OCI-M1 (cell line): Measurements from ENCODE around the gene MAB21L4.

Source experiments
- DNase-seq: peaks from one replicate; lab custom pipeline; 2025; lab: John Stamatoyannopoulos, UW

The MAB21L4 gene

DNA sequence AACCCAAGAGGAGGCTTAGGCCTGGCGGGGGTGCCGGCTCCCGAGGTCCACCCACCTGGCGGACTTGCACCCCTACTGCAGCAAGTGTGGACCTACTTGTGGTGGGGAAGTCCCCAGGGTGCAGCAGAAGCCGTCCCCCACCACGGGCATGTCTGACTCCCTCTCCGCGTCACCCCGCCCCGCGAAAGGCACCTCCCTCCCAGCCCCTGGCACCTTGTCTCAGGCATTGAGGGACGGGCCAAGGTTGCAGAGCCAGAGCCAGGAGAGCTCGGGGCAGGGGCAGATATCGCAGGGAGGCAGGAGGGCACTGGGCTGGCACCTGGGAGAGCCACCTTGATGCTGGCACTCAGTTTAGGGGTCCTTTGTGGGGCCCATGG lies 29.2 kb upstream of the MAB21L4 start:
- no peak for DNase-seq

DNA sequence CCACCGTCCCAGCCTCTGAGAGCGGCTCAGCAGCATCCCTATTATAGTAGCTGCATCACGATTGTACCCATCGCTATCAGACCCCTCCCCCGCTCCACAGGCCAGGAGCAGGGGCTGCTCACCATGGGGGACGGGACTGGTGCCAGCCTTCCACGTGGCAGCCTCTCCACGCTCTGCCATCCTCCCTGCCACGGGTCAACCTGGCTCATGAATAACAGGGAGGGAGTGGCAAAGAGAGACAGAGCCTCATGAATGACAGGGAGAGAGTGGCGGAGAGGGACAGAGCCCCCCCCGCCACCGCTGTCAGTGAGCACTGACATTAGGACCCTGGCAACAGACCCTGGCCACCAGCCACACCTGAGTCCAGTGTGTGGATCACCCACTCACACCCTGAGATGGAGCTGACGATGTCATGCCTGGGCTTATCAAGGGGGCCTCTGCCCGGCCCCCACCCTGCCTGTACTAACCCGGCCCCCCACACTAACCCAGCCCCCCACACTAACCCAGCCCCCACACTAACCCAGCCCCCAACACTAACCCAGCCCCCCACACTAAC lies 27.1 kb upstream of the MAB21L4 start:
- DNase-seq, result no peak

DNA sequence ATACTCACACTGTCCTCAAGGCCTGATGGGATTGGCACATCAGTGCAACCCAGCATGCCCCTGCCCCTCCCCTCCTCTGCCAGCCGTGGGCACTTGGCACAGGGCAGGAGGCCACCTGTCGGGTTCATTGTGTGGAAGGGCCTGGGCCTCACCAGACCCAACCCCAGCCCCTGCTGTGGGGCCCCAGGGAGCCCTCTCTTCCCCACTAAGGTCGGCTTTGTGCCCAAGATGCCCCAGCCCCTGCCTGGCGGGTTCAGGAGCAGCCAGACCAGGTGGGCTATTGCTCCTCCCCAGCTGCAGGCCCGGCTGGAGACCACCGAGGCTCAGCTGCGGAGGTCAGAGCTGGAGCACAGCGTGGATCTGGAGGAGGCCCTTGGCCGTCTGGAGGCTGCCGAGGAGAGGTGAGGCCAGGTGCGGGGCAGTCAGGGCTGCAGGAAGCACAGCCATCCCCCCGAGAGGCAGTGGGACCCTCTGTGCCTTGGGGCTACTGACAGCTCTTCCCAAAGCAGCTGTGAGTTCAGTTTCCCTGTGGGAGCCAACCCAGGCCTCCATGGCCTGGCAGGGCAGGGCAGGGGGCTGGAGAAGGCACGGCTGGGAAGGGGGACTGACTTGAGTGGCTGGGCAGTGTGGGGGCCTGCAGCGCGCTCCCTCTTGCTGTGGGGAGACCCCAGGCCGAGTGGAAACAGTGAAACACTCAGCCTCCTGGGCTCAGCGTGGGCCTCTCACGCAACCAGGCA lies 26.5 kb upstream of the MAB21L4 start:
- DNase-seq, result no peak

DNA sequence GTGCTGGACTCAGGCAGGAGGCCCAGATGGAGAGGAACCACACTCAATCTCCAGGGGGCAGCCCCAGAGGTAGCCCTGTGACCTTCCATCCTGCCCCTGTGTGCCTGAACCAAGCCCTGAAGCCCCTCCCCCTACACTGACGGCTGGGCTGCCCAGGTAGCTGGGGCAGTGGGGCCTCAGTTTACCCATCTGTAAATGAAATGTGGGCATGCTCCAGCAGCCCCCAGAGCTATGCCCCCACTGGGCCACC lies 26.0 kb upstream of the MAB21L4 start:
- no peak for DNase-seq

DNA sequence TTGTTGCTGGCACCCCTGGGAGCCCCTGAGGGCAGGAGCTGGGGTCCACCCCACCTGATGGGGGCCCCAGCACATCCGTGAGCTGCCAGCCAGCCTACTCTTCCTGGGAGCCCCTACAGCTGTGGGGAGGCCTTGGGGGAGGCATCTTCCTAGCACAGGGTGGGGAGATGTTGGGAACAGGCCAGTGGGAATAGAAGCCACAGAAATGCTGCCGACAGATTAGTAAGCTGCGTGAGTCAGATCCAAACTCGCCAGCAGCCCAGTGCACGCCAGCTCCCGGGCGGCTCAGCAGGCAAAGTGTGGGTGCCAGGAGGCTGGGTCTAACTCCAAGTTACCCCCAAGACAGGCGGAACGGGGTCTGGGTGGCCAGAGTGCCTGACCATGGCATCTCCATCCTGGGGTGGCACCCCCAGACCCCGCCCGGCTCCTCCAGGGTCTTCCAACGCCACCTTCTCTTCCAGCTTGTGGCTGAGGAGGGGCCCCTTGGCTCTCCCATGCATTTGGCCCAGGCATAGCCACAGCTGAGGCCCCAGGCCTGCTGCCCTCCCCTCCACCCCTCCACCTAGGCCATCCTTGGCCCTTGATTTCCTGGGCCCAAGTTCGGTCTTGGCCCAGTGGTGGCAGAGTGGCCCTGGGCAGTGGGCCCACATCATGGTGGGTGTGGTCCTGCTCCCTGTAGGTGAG lies 25.5 kb upstream of the MAB21L4 start:
- no peak for DNase-seq

DNA sequence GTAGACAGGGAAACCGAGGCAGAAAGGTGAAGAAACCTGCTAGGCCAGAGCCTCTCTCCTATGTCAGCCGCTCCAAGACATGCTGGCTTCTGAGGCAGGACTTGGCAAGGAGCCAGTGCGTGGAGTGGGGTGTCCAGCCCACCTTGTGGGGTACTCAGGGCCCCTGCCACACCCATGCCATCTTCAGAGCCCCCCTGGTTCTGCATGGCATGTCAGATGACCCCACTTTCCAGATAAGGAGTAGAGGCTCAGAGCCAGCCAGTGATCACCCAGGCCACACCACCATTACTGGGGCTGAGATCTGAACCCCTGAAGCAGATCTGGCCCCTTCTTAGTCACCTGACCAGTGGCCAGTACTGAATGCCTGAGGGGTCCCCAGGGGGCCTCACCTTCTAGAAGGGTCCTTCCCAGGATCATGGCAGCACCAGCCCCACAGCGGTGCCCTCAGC lies 24.9 kb upstream of the MAB21L4 start:
- no peak for DNase-seq

DNA sequence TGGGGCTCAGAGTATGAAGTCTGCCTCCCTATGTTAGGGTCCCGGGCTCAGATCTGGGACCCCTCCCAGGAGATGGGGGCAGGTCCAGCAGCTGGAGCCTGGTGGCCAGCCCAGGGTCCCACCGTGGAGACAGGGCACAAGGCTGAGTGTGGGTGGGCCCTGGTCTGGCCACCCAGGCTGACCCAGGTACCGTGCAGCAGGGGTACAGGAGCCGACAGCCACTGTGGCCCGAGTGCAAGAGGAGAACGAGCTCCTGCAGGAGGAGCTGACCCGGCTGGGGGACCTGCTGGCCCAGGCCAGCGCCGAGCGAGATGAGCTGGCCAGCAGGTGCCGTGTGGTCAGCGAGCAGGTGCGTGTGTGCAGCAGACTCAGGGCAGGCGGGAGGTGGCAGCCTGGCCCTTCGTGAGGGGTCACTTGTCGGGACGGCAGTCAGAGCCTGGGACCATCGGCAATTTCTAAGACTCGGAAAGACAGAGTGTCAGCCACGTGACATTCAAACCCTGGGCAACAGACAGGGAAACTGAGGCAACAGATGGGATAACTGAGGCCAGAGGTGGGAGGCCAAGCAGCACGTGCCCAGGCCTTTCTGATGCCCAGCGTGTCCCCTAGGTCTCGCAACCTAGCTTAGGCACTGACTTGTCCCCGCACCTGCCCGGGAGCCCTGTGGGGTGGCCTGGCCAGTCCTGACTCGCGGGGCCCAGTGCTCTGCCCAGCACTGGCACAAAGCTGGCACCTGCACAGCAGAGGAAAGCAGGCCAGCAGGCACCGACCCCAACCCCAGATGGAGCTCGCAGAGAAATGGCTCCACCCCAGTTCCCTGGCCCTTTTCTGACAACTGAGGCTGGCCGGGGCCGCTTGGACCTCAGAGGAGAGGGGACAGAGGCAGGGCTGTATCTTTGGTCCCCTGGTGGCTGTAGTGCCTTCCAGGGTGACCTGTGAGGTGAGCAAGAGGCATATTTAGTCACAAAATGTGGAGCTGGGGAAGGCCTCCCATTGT lies 24.1 kb upstream of the MAB21L4 start:
- no peak for DNase-seq

DNA sequence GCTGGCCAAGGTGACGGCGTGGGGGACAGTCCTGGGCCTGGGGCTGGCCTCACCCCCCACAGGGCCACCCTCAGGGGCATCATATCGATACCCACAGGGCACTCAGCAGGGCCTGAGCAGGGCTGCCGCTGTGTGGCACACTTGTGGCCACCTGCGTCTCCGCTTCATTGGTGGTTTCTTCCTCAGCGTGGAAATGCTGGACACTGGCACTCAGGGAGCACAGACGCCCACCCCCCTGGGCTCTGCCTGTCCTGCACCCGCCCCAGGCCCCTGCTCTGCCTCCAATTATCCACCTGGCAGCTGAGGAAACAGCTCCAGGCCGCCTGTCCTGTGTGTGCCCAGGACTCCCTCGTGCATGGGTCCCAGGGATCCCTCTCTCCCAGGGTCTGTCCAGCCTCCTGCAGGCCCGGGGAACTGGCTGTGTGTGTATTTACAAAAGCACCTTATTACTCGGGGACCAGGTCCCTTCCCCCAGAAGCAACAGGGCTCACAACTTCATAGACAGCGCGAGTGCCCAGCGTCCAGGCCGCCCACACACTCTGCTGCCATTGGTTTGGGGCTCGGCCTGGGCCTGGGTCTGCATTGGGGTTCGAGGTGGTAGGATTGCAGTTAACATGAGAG lies 23.3 kb upstream of the MAB21L4 start:
- no peak for DNase-seq

DNA sequence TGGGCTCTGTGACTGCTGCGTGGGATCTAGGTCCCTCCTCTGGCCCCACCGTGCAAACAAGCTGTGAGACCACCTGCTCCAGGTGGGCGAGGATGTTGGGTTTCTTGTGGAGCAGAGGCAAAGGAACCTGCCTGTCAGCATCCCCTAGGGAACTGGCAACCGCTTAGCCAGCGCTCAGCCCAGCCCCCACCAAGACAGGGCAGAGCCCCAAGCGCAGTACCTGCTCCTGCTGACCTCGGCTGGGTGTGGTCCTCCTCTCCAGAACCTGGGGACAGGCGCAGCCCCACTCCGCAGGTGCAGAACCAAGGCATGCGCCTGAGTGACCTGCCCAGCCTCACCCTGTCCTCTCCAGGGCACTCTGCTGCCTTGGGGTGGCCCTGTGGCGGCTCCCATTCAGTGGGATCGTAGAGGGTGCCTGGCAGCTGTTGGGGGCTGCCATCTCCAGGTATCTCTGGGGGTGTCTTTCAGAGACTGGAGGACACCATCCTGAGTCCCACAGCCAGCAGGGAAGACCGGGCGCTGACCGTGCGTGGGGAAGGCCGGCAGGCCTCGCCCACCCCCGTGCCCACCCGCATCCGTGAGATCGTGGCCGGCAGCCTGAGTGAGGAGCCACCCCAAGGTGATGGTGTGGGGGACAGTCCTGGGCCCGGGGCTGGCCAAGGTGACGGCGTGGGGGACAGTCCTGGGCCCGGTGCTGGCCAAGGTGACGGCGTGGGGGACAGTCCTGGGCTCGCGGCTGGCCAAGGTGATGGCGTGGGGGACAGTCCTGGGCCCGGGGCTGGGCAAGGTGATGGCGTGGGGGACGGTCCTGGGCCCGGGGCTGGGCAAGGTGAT lies 22.5 kb upstream of the MAB21L4 start:
- DNase-seq, result no peak

DNA sequence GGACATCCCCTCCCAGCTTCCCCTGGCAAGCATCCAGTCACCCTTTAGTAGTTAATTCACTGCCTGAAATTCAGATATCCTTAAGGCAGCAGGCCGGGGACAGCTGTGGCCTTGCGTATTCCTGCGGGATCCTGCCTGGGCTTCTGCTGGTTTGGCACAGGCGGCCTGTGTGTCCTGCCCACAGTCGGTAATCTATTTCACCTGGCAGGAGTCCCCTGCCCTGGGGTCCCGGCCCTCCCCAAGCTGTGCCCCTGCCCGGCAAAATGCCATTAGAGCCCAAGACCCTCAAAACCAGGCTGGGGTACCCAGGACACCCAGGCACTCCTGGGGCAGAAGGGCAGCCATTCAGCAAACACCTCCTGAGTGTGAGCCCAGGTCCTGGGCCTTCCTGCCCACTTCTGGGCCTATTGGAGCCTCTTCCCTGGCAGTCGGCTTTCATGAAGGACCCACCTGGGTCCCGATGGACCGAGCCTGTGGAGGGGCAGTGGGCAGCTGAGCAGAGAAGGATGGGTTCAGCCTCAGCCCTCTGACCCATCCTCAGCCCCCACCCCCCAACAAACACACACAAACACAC lies 21.8 kb upstream of the MAB21L4 start:
- no peak for DNase-seq

DNA sequence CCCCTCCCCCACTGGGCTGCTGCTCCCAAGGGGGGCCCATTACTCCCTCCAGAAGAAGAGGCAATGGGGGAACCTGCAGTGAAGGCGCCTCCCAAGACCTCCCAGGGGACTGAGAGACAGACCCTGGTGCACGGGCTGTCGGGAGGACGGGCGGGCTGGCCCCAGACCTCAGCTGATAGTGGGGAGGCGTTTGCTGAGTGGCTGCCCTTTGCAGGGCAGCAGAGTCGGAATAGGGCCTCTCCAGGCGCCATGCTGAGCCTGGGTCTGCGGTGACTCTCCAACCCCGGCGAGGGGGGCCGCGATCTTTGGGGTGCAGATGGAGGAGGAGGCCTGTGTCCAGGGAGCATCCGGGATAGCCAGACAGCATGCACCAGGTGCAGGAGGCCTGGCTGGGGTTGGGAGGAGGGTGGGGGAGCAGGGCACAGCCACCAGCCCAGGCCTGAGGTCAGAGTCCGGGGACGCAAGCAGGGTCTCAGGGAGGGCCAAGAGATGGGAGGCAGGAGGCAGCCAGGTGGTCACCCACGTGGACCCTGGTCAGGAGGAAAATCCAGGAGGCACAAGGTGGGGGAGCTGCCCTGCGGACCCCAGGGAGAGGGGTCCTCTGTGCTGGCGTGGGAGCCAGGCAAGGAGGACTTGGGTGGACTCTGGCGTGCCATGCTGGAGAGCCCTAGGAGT lies 21.2 kb upstream of the MAB21L4 start:
- DNase-seq, result no peak

DNA sequence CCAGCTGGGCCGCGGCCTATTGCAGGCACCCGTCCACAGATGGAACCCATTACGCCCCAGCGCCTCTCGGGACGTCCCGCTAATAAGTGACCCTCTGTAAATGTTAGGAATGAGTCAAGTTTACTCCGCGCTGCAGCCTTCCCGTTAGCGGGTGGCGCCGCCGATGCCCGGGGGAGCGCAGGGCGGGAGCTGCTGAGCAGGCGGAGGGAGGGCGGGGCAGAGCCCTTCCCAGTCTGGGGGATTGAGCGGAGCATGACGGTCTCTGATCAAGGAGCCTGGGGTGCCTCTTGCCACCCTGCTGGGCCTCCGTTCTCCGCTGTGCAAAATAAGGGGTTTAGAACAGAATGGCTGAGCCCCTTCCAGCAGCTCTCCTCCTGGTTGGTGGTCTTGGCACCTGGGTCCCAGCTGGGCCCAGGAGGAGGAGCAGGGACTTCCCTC lies 20.6 kb upstream of the MAB21L4 start:
- DNase-seq, result no peak

DNA sequence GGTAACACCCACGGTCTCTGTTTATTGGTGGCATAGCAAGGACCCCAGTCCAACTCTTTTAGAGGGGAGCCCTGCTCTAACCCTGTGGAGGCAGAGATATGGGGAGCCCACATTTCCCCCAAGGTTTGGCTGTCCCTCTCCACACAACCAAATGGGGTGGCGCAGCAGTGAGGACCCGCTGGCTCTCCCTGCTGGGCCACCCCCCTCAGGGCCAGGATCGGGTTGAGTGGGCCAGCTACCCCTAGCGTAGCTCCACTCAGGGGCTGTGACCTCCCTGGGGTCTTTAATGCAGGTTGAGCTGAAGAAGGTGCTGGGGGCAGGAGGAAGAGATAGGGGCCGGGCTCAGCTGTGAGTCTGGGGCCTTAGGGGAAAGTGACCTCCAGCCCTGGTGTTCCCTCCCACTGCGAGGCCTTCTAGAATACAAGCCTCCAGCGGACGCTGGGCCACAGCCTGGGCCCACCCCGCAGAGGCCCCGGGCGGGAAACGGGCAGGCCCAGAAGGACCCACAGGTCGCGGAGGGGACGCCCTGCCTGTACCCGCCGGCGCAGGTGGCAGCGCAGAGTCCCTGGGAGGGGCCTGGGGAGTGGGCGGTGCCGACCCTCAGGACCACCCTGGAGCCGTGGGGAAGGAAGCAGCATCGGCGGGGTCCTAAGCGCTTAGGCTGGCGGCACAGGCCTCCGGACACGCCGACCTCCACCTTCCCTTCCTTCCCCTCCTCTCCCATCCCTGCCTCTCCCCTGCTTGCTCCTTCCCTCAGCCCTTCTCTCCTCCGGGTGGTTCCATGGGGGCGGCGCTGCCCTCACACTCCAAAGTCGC lies 19.8 kb upstream of the MAB21L4 start:
- no peak for DNase-seq

DNA sequence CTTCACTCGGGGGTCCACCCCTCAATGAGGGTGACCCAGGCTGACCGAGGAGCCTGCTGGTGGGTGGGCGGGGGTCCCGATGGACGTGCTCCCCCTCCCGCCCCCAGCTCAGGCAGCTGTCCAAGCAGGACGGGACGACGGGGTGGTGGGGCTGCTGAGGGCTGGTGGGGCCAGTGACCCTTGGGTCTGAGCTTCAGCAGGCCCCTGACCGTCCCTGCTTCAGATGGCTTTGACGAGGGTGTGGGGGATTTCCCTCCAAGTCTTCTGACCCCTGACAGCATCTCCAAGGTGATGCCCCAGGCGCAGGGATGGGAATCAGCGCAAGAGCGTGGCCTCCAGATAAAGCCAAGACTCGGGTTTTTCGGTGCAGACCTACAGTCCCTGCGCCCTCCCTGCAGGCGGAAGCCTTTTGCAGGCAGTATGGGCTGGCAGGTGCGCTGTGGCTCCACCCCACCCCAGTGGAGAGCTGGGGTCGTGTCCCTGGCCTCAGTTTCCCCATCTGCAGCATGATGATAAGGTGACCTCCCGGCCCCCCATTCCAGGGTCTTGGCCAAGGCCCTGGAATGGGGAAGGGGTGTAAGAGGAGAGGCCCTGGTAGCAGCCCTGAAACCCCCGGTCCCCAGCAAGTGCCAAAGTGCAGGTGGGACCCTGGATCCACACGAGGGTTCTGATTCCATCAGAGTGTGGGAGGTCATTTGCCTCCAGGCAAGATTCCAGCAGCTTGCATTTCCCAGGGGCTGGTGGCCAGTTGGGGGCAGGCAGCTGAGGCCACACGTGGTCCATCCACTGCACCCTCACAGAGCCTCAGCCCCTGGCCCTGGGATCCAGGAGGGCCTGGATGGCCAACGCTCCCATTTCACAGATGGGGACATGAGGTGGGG lies 18.9 kb upstream of the MAB21L4 start:
- DNase-seq, result no peak

DNA sequence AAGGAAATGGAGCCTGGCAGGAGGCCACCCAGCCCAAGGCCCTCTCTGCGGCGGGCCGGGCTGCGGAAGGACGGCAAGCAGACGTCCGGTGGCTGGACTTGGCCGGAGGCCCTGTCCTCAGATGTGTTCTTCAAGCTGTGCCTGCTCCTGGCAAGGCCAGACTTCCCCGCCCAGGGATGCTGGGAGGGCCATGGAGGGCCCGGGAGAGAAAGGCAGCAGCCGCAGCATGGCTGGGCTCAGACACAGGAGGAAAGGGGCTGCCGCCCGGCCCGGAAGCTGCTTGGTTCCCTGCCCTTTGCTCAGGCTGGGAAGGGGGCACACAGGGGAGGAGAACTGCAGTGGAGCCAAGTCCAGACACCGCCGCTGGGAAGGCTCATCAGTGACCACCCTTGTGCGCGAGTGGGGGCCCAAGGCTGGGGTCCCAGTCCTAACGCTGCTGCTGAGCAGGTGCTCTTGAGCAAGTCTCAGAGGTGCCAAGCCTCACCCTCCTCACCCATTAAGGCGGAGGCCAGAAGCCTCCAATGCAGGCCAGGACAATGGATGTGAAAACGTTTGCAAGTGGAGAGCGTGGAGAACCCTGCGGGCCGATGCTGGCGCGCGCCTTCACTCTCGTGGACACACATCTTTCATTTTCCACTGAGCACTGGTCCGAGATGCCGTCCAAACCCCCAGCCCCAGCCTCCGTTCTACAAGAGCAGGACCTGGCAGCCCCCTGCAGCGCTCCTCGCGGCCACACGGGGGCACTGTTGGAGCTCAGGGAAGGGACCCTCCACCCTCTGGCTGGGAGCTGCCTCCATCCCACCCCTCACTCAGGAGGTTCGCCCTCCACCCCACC lies 18.1 kb upstream of the MAB21L4 start:
- DNase-seq, result peak; percentile 64

DNA sequence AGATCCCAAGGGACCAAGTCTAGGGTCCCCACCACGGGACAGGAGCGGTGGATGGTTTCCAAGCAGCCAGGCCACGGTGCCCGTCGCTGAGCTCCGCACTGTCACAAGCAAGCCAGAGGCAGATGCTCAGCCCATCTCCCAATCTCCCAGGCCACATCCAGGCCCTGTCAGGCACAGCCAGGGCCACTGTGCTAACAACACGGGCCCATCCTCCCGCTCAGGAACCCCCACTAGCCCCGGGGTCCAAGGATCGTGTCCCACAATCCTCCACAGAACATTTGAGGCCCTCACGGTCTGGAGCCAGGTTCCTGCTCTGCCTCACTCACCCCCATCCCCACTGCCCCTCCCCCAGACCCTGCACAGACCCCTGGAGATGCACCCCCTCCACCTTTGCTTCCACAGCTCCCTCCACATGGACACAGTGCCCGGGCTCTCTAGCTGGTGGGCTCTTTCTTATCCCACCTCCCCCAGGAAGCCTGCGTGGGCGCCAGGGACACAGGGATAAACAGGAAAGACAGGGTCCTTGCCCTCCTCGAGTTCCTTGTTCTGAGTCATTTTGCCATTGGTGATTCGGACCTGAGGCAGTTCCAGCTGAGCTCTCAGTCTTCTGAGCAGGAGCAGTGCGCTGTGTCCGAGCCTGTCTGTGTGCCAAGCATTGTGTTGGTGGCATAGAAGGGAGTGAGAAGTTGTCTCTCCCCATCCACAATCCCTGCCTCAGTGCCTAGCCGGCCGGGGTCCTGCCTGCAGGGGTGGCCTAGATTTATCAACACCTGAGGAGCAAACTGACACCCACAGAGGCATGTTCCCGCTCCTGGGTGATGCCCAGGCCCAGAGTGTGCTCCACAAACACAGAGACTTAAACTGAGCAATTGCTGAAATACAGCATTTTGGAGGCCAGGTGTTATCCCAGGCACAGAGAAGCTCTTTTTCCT lies 17.2 kb upstream of the MAB21L4 start:
- DNase-seq, result no peak
